ENCODE measurements around the gene KCNG4.

The KCNG4 gene, protein sequence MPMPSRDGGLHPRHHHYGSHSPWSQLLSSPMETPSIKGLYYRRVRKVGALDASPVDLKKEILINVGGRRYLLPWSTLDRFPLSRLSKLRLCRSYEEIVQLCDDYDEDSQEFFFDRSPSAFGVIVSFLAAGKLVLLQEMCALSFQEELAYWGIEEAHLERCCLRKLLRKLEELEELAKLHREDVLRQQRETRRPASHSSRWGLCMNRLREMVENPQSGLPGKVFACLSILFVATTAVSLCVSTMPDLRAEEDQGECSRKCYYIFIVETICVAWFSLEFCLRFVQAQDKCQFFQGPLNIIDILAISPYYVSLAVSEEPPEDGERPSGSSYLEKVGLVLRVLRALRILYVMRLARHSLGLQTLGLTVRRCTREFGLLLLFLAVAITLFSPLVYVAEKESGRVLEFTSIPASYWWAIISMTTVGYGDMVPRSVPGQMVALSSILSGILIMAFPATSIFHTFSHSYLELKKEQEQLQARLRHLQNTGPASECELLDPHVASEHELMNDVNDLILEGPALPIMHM

GRCh38 chr16:84239909-84240308 is at the start of gene KCNG4:
TSS of gene KCNG4 (minus strand) at chr16:84240012. CDS start at chr16:84237485, 2,527 bp downstream.
- no peak for DNase-seq

GRCh38 chr16:84288902-84289301 is 49.1 kb upstream of the KCNG4 start:
- DNase-seq, result no peak

GRCh38 chr16:84286578-84287240 is 46.9 kb upstream of the KCNG4 start:
- no peak for DNase-seq

GRCh38 chr16:84284154-84284722 is 44.4 kb upstream of the KCNG4 start:
- no peak for DNase-seq

DNA sequence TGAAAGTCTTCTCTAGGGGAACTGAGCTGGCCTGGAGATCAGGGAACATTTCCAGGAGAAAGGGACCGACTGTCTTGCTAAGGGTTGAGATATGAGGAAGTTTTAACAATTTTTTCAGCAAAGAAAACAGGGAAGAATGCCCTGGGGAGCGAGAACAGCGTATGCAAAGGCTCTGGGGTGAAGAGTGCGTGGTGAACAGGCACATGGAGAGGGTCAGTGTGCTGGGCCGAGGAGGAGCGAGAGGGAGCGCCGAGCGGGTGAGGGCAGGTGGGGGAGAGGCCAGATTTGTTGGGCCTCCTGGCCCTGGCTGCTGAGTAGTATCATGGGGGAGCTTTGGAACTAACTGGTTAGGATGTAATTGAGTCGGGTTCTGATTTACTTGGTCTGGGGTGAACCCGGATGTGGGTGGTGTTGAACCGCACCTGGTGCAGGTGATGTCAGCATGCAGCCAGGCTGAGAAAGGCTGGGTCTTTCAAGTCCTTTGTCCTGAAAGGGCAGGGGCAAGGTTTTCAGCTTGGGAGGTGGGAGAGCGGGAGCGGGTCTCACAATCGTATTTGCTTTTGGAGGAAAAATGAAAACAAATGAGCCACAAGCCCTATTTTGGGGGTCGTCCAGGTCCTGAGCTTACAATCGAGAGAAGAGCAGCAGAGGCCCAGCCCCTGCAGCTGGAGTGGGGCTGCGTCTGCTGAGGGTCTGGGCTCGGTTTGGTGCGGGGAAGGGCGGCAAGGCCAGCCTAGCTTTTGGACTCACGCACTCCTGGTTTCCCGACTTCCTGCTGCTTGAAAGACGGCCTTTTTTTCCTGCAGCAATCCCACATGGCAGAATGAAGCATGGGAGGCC is 43.7 kb upstream of the KCNG4 start:
- no peak for DNase-seq

DNA sequence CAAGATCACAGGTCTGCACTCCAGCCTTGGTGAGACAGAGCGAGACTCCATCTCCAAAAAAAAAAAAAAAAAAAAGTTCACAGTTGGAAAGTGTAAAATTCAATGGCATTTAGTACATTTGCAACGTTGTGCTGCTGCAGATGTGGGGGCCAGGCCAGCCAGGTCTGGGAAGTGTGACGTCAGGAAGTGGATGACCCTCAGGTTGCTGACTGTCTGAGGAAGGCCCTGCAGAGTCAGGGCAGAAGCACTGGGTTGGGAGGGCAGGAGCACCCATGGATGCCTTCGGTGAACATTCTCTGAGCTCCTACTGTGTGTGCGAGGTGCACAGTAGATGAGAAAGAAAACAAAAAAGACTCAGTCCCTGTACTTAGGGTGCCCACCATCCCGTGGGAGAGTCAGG is 42.7 kb upstream of the KCNG4 start:
- DNase-seq, result no peak

- no peak for DNase-seq
Measured at GRCh38 chr16:84281074-84281473, 41.3 kb upstream of the KCNG4 start.

DNA sequence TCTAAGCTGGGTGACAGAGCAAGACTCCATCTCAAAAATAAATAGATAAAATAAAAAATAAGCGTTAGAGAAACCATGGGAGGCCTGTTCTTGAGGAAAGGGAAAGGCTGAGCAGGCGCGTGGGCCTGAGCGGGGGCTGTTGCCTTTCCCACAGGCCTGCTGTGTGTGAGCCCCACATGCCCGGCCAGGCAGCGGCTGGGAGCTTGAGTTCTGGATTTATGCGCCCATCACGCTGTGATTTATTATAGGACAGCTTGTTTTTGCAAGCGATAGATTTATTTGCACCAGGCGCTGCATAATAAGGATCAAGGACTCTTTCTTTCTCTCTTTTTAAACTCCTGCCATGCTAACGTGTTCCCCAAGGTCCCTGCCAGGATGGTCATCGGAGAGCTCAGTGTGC is 40.1 kb upstream of the KCNG4 start:
- no peak for DNase-seq

DNA sequence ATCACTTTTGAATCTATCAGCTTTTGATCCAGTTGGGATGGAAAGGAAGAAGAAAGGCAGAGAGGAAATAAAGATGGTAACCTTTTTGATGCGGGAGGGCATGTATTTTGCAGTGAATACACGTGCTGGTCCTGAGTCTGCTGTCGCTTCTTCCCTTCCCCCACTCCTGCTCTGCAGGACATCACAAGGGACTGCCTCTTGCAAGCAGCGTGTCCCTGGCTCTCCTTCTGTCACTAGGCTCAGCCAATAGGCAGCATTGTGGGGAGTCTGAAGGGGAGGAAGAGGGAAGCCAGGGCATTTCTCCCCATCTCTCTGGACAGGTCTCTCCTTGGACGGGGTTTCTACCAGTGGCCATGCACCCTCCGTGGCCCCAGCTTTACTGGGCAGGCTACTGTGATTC is 39.2 kb upstream of the KCNG4 start:
- DNase-seq, result no peak

GRCh38 chr16:84278333-84278732 is 38.5 kb upstream of the KCNG4 start:
- no peak for DNase-seq

- no peak for DNase-seq
Measured at GRCh38 chr16:84277244-84277823, 37.5 kb upstream of the KCNG4 start.

DNA sequence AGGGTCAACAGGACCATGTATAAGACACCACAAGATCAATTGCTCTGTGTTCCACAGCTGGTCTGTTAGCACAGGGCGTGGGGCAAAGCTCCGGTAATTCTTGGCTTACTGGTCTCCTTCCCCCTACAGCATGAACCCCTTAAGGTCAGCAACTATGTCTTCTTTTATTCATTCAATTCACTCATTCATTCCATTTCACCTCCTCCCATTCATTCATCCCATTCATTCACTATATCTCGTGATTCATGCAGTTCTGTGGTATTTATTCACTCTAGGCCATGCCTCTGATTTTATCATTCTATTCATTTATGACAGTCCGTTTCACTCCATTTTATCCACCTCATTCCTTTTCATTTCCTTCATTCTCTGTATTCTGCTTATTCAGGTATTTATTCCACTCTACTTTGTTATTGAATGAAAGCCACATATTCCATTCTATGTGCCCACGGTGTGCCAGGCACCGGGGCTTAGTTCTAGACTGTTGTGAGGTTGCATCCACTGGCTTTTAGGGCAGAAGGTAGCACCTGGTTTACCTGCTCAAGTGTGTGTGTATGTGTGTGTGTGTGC is 35.9 kb upstream of the KCNG4 start:
- no peak for DNase-seq

GRCh38 chr16:84274515-84274914 is 34.7 kb upstream of the KCNG4 start:
- no peak for DNase-seq

- no peak for DNase-seq
Measured at GRCh38 chr16:84272740-84273320, 33.0 kb upstream of the KCNG4 start.

GRCh38 chr16:84271866-84272265 is 32.1 kb upstream of the KCNG4 start:
- no peak for DNase-seq

- DNase-seq, result no peak
Measured at GRCh38 chr16:84271037-84271436, 31.2 kb upstream of the KCNG4 start.

GRCh38 chr16:84270531-84270930 is 30.7 kb upstream of the KCNG4 start:
- DNase-seq, result no peak

- no peak for DNase-seq
Measured at GRCh38 chr16:84270071-84270470, 30.3 kb upstream of the KCNG4 start.

GRCh38 chr16:84268291-84269040 is 28.7 kb upstream of the KCNG4 start:
- DNase-seq, result no peak

GRCh38 chr16:84267380-84267779 is 27.6 kb upstream of the KCNG4 start:
- no peak for DNase-seq

GRCh38 chr16:84266451-84266850 is 26.6 kb upstream of the KCNG4 start:
- no peak for DNase-seq

All from NCI-H1436 treated with DMSO at 0.1 percent for 48 hours (cell line).